ENCODE data around the gene ERCC5. TPM values are rescaled to one million over a fixed set of nuclear protein-coding genes. Genes with fewer than 3 reads are reported as not detected.

ERCC5 gene
- total and polyA plus RNA-seq, 9 of the 15 experiments (the other 6 are each of a cell fraction or from before 2014, with no cell fraction given) = 7.4 to 43.1 (median 33.9) TPM

GRCh38 chr13:102800145-102801041 is 45.4 kb upstream of the ERCC5 start (continued):
- no peak for TF ChIP-seq CHD7 (IDR thresholded peaks at IDR 0.05; ENCODE audit: low read depth, low read length)
- TF ChIP-seq ZNF143 (CRISPR knock-in tag; IDR thresholded peaks at IDR 0.05) = no peak
- TF ChIP-seq ZNF224 (CRISPR knock-in tag; IDR thresholded peaks at IDR 0.05) = no peak
- TF ChIP-seq ZNF174 (CRISPR knock-in tag; IDR thresholded peaks at IDR 0.05) = no peak
- no peak for TF ChIP-seq PCBP2 (IDR thresholded peaks at IDR 0.05; ENCODE audit: low read depth, low read length, poor library complexity, severe bottlenecking)
- no peak for TF ChIP-seq JUN (IDR thresholded peaks at IDR 0.05; ENCODE audit: borderline replicate concordance, low read depth, low read length)
- no peak for TF ChIP-seq JUN (CRISPR knock-in tag; IDR thresholded peaks at IDR 0.05; ENCODE audit: borderline replicate concordance)
- no peak for TF ChIP-seq ID3 (CRISPR knock-in tag; IDR thresholded peaks at IDR 0.05)
- TF ChIP-seq ID3 (tag; IDR thresholded peaks at IDR 0.05) = no peak
- TF ChIP-seq MLX (CRISPR knock-in tag; conservative IDR thresholded peaks at IDR 0.05) = no peak
- no peak for TF ChIP-seq STAG1 (CRISPR knock-in tag; IDR thresholded peaks at IDR 0.05; ENCODE audit: borderline replicate concordance)

Measured in K562 (cell line).